Neural cell (in vitro differentiated cells): Measurements from ENCODE around the gene RCVRN. TPM values are rescaled to one million over a fixed set of nuclear protein-coding genes. Genes with fewer than 3 reads are reported as not detected.

Experiments
- H2AFZ ChIP-seq: fragments of 200-600, 300-800 bp; sonication (generic), shearing (Covaris generic); 2 replicates; pipeline ENCODE4 v1.6.0; 2014; ENCODE audit warnings: low read depth, mild to moderate bottlenecking, antibody characterized with exemption, low read length, moderate library complexity
- H3F3A ChIP-seq: fragments of 200-600 bp; shearing (Covaris generic); 2 replicates; pipeline ENCODE4 v1.6.1; 2016; ENCODE audit warnings: mild to moderate bottlenecking, moderate library complexity, mixed read lengths, antibody characterized with exemption, low read length; ENCODE audit not compliant: insufficient read depth, poor library complexity, severe bottlenecking
- H3K27ac ChIP-seq: fragments of 200-600, 300-800 bp; sonication (generic), shearing (Covaris generic); 2 replicates; pipeline ENCODE4 v1.5.1; 2014; ENCODE audit warnings: mild to moderate bottlenecking, low read length, moderate library complexity
- H3K27me3 ChIP-seq: fragments of 300-800, 200-600 bp; sonication (generic), shearing (Covaris generic); 2 replicates; pipeline ENCODE4 v1.6.0; 2014; ENCODE audit warnings: mild to moderate bottlenecking, low read depth, low read length, moderate library complexity; ENCODE audit not compliant: insufficient read depth
- H3K36me3 ChIP-seq: fragments of 300-800, 200-600 bp; sonication (generic), shearing (Covaris generic); 2 replicates; pipeline ENCODE4 v1.5.1; 2014; ENCODE audit warnings: mild to moderate bottlenecking, antibody characterized with exemption, low read length, moderate library complexity; ENCODE audit not compliant: insufficient read depth
- H3K4me2 ChIP-seq: fragments of 300-800, 200-600 bp; sonication (generic), shearing (Covaris generic); 2 replicates; pipeline ENCODE4 v1.6.0; 2014; ENCODE audit warnings: mild to moderate bottlenecking, low read length
- H3K4me3 ChIP-seq: fragments of 300-800, 200-600 bp; sonication (generic), shearing (Covaris generic); 2 replicates; pipeline ENCODE4 v1.5.1; 2014; ENCODE audit warnings: mild to moderate bottlenecking, low read length, moderate library complexity
- H3K79me2 ChIP-seq: fragments of 200-600 bp; shearing (Covaris generic); replicated peaks from 2 replicates; pipeline ENCODE4 v1.6.0; 2014; ENCODE audit warnings: mild to moderate bottlenecking, low read length, moderate library complexity; ENCODE audit not compliant: insufficient read depth
- H3K9ac ChIP-seq: fragments of 300-800, 200-600 bp; sonication (generic), shearing (Covaris generic); 2 replicates; pipeline ENCODE4 v1.6.1; 2016; ENCODE audit warnings: mild to moderate bottlenecking, low read length, mixed read lengths
- H3K9me2 ChIP-seq: fragments of 200-600 bp; shearing (Covaris generic); 2 replicates; pipeline ENCODE4 v1.6.1; 2016; ENCODE audit warnings: mild to moderate bottlenecking, low read length, mixed read lengths; ENCODE audit not compliant: insufficient read depth
- H3K9me3 ChIP-seq: fragments of 200-600, 300-800 bp; sonication (generic), shearing (Covaris generic); 2 replicates; pipeline ENCODE4 v1.6.1; 2016; ENCODE audit warnings: mild to moderate bottlenecking, mixed run types, low read length, moderate library complexity, mixed read lengths
- H4K20me1 ChIP-seq: fragments of 200-600 bp; shearing (Covaris generic); 2 replicates; pipeline ENCODE4 v1.6.1; 2016; ENCODE audit warnings: mild to moderate bottlenecking, mixed run types; ENCODE audit not compliant: insufficient read depth
- CTCF ChIP-seq: fragments of 450-650 bp; IDR thresholded peaks from 2 replicates; pipeline ENCODE4 v1.5.1; 2014; ENCODE audit warnings: antibody characterized with exemption, mild to moderate bottlenecking, moderate library complexity; ENCODE audit not compliant: poor library complexity, severe bottlenecking
- EP300 ChIP-seq: fragments of 450-650 bp; conservative IDR thresholded peaks from 2 replicates; pipeline ENCODE4 v1.6.1; 2014; ENCODE audit warnings: antibody characterized with exemption, mild to moderate bottlenecking, moderate library complexity; ENCODE audit not compliant: poor library complexity, severe bottlenecking
- EZH2 ChIP-seq: fragments of 200-600, 300-800 bp; shearing (Covaris generic), sonication (generic); IDR thresholded peaks from 2 replicates; pipeline ENCODE4 v1.6.1; 2014; ENCODE audit warnings: antibody characterized with exemption, low read length, borderline replicate concordance, mild to moderate bottlenecking; ENCODE audit not compliant: insufficient read depth, poor library complexity, severe bottlenecking
- MXI1 ChIP-seq: fragments of 450-650 bp; conservative IDR thresholded peaks from 2 replicates; pipeline ENCODE4 v1.6.1; 2014; ENCODE audit warnings: antibody characterized with exemption, mild to moderate bottlenecking; ENCODE audit not compliant: poor library complexity, severe bottlenecking
- POLR2AphosphoS5 ChIP-seq: IDR thresholded peaks from 2 replicates; pipeline ENCODE4 v1.6.1; 2012
- RAD21 ChIP-seq: fragments of 450-650 bp; conservative IDR thresholded peaks from 2 replicates; pipeline ENCODE4 v1.6.1; 2014; ENCODE audit warnings: antibody characterized with exemption, mild to moderate bottlenecking, moderate library complexity
- REST ChIP-seq: IDR thresholded peaks from 2 replicates; pipeline ENCODE4 v1.6.1; 2012; ENCODE audit warnings: borderline replicate concordance
- SMC3 ChIP-seq: fragments of 450-650 bp; conservative IDR thresholded peaks from 2 replicates; pipeline ENCODE4 v1.6.1; 2014; ENCODE audit warnings: antibody characterized with exemption, mild to moderate bottlenecking, moderate library complexity; ENCODE audit not compliant: poor library complexity
- TAF1 ChIP-seq: IDR thresholded peaks from 2 replicates; pipeline ENCODE4 v1.6.1; 2012; ENCODE audit warnings: low read depth
- polyA plus RNA-seq: library from polyadenylated mRNA; depleted of rRNA; stranded (reverse); fragments of >200 nt; gene quantifications from 2 replicates; pipeline ENCODE4 v1.2.3, GENCODE V29; 2014

The RCVRN gene
- polyA plus RNA-seq, 1 donor from 2014 or later, result 1.1 TPM

- Histone ChIP-seq H3K27ac (no peak overlapping the region), H3K79me2 (no peaks in the 10 kb centered on the region), H3K36me3 (peaks cover 7% of the 10 kb centered on the region), H2AFZ (no peak overlapping the region), H3K9me2 (no peaks in the 10 kb centered on the region), H3K9ac (no peak overlapping the region), H3F3A (no peaks in the 10 kb centered on the region), H3K4me2 (no peak overlapping the region), H3K9me3 (peaks cover 5% of the 10 kb centered on the region), H3K27me3 (no peaks in the 10 kb centered on the region), H3K4me3 (no peak overlapping the region), H4K20me1 (no peaks in the 10 kb centered on the region)
- TF ChIP-seq CTCF (no peak), MXI1 (no peak), REST (no peak)
These were observed 30.3 kb upstream of the RCVRN start for GRCh38 chr17:9935408-9935807.

- H3K36me3 ChIP-seq, result peaks cover 7% of the 10 kb centered on the region
- H4K20me1 ChIP-seq, result no peaks in the 10 kb centered on the region
- no peak overlapping the region for H3K9ac ChIP-seq
- no peak overlapping the region for H2AFZ ChIP-seq
- peaks cover 5% of the 10 kb centered on the region for H3K9me3 ChIP-seq
- no peak overlapping the region for H3K27ac ChIP-seq
- no peak for TF ChIP-seq EP300
- TF ChIP-seq RAD21, result no peak
- no peak for TF ChIP-seq TAF1
- TF ChIP-seq SMC3, result no peak
- no peak for TF ChIP-seq MXI1
- no peak for TF ChIP-seq EZH2
- no peak for TF ChIP-seq REST
- no peak for TF ChIP-seq CTCF
- TF ChIP-seq POLR2AphosphoS5, result no peak
- no peaks in the 10 kb centered on the region for H3F3A ChIP-seq
- no peak overlapping the region for H3K4me2 ChIP-seq
- no peak overlapping the region for H3K4me3 ChIP-seq
- no peaks in the 10 kb centered on the region for H3K9me2 ChIP-seq
- no peaks in the 10 kb centered on the region for H3K79me2 ChIP-seq
- H3K27me3 ChIP-seq, result no peaks in the 10 kb centered on the region
These were observed 29.3 kb upstream of the RCVRN start for GRCh38 chr17:9934331-9934730.
